ENCODE data around the gene VMO1.

- TF ChIP-seq CTCF (IDR thresholded peaks at IDR 0.05) (no peak), NR1H2 (CRISPR knock-in tag; IDR thresholded peaks at IDR 0.05) (no peak), NR2C2 (CRISPR knock-in tag; IDR thresholded peaks at IDR 0.05) (no peak)
- TF ChIP-seq, protein P1, sequence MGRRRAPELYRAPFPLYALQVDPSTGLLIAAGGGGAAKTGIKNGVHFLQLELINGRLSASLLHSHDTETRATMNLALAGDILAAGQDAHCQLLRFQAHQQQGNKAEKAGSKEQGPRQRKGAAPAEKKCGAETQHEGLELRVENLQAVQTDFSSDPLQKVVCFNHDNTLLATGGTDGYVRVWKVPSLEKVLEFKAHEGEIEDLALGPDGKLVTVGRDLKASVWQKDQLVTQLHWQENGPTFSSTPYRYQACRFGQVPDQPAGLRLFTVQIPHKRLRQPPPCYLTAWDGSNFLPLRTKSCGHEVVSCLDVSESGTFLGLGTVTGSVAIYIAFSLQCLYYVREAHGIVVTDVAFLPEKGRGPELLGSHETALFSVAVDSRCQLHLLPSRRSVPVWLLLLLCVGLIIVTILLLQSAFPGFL (CRISPR knock-in tag; IDR thresholded peaks at IDR 0.05; ENCODE audit: borderline replicate concordance) = no peak
- TF ChIP-seq, protein P2, sequence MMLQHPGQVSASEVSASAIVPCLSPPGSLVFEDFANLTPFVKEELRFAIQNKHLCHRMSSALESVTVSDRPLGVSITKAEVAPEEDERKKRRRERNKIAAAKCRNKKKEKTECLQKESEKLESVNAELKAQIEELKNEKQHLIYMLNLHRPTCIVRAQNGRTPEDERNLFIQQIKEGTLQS (CRISPR knock-in tag; conservative IDR thresholded peaks at IDR 0.05) = no peak
Measured at GRCh38 chr17:4738136-4739121, 47.7 kb downstream of the VMO1 start.
